Neural progenitor cell (in vitro differentiated cells): ENCODE results near the gene YWHAH.

Experiments
- EZH2 ChIP-seq: fragments of 200-600 bp; sonication (generic); IDR thresholded peaks from 2 replicates; pipeline ENCODE4 v1.6.1; 2017; ENCODE audit warnings: antibody characterized with exemption, mild to moderate bottlenecking, moderate library complexity
- EZH2phosphoT487 ChIP-seq: fragments of 200-600 bp; sonication (generic); IDR thresholded peaks from 2 replicates; pipeline ENCODE4 v1.6.1; 2017; ENCODE audit warnings: antibody characterized with exemption
- TF ChIP-seq, protein P1 (sequence below): fragments of 200-600 bp; sonication (generic); IDR thresholded peaks from 2 replicates; pipeline ENCODE4 v1.5.1; 2017; ENCODE audit warnings: antibody characterized with exemption, mild to moderate bottlenecking

DNA sequence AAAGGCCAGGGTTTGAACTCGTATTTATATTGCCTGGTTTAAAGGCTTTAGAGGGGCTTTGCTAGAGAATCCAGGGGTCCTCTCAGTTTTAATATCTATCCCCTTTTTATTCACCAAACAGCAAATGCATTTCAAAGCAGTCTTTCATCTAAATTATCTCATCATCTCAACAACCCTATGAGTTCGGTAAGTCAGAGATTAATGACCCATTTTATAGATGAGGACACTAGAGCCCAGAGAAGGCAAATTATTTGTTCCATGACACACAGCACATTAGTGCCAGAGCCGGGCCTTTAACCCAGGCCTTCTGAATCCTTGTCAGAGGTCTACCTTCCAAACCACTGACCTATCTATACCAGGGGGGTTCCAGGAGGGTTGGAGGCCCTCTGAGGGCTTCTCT, 16.8 kb upstream of the YWHAH start:
- TF ChIP-seq, protein P1, sequence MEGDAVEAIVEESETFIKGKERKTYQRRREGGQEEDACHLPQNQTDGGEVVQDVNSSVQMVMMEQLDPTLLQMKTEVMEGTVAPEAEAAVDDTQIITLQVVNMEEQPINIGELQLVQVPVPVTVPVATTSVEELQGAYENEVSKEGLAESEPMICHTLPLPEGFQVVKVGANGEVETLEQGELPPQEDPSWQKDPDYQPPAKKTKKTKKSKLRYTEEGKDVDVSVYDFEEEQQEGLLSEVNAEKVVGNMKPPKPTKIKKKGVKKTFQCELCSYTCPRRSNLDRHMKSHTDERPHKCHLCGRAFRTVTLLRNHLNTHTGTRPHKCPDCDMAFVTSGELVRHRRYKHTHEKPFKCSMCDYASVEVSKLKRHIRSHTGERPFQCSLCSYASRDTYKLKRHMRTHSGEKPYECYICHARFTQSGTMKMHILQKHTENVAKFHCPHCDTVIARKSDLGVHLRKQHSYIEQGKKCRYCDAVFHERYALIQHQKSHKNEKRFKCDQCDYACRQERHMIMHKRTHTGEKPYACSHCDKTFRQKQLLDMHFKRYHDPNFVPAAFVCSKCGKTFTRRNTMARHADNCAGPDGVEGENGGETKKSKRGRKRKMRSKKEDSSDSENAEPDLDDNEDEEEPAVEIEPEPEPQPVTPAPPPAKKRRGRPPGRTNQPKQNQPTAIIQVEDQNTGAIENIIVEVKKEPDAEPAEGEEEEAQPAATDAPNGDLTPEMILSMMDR, result no peak
- TF ChIP-seq EZH2, result no peak
- no peak for TF ChIP-seq EZH2phosphoT487
